ENCODE data around the gene KNSTRN. TPM values are rescaled to one million over a fixed set of nuclear protein-coding genes. Genes with fewer than 3 reads are reported as not detected.

KNSTRN gene
- total RNA-seq, 1 experiment from 2014 or later = 115 TPM

DNA sequence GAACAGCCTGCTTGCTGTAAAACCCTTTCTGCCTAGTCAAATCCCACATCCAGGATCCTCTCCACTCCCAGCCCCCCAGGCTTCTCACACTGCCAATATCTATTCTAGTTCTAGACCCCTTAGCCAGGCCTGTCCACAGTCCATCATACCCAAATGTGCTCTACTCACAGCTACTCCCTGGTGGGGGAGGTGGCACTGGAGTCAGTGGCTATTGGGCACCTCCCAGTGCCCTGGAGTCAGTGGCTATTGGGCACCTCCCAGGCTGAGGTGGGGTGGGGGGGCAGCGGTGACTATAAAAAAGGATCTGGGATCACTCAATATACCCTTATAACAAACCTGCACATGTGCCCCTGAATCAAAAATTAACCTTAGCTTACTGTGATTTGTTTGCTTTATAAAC lies 25.3 kb upstream of the KNSTRN start:
- ChIA-PET CTCF (interaction anchor here (2.3 kb wide), 1 partner anchor 13 kb away, joined by 9 read pairs; no protein-coding TSS in a partner anchor), POLR2A (ENCODE audit: low non-redundant PET) (interaction anchor here (0.6 kb wide), 1 partner anchor 47 kb away, joined by 6 read pairs; no protein-coding TSS in a partner anchor)
- BruUV-seq (replicated peaks) = no TSS peak
- no peaks in the 10 kb centered on the region for H3K36me3 ChIP-seq (ENCODE audit: insufficient read depth, low read length, poor library complexity, severe bottlenecking)
- H3K27ac ChIP-seq (ENCODE audit: low read depth, low read length, poor library complexity, severe bottlenecking) = no peak overlapping the region
- TF ChIP-seq EZH2 (IDR thresholded peaks at IDR 0.05; ENCODE audit: borderline replicate concordance, low read depth, low read length, poor library complexity, severe bottlenecking) = no peak
- TF ChIP-seq, protein P1, sequence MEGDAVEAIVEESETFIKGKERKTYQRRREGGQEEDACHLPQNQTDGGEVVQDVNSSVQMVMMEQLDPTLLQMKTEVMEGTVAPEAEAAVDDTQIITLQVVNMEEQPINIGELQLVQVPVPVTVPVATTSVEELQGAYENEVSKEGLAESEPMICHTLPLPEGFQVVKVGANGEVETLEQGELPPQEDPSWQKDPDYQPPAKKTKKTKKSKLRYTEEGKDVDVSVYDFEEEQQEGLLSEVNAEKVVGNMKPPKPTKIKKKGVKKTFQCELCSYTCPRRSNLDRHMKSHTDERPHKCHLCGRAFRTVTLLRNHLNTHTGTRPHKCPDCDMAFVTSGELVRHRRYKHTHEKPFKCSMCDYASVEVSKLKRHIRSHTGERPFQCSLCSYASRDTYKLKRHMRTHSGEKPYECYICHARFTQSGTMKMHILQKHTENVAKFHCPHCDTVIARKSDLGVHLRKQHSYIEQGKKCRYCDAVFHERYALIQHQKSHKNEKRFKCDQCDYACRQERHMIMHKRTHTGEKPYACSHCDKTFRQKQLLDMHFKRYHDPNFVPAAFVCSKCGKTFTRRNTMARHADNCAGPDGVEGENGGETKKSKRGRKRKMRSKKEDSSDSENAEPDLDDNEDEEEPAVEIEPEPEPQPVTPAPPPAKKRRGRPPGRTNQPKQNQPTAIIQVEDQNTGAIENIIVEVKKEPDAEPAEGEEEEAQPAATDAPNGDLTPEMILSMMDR (conservative IDR thresholded peaks at IDR 0.05; ENCODE audit: low read depth, low read length) = no peak
- H3K4me3 ChIP-seq (ENCODE audit: low read depth, low read length, poor library complexity, severe bottlenecking) = peak overlapping the region; percentile 53
- no peak for DNase-seq (ENCODE audit: low spot score)
- peaks cover 22% of the 10 kb centered on the region for H3K4me1 ChIP-seq (ENCODE audit: insufficient read depth, low read length, poor library complexity, severe bottlenecking)
- no peaks in the 10 kb centered on the region for H3K9me3 ChIP-seq (ENCODE audit: low read depth, low read length, poor library complexity, severe bottlenecking)
- no peaks in the 10 kb centered on the region for H3K27me3 ChIP-seq (replicated peaks; ENCODE audit: insufficient read depth, low read depth, low read length, poor library complexity)
- intact Hi-C loops (cut with micrococcal nuclease; ENCODE audit: unreplicated experiment) = no loop called here

DNA sequence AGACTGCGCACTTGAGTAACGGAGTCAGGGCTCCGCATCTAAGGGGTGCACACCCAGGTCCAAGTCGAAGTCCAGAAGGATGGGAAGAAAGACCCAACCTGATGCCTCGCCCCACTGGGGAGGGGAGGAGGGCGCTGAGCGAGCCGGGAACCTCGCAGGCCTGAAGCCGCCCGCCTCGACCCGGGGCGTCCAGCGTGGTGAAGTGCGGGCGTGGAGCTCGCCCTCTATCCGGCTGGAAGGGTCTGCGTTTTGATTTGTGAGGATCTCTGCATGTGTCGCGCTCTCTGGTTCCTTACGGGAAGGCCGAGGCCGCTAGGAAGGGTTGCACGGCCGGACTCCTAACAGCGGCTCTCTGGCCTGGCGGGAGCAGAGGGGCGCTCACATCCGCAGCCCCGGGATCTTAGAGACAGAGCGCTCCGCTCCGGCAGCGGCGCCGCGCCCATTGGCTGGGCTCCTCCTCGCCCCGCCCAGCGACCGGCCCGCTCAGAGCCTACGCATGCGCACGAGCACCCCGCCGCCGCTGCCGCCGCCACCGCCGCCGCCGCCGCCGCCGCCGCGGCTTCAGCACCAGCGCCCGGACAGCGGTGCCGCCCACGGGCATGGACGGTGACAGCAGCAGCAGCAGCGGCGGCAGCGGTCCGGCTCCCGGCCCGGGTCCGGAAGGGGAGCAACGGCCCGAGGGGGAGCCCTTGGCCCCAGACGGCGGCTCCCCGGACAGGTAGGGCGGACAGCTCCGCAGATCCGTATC lies 24.6 kb upstream of the KNSTRN start, which contains the start of gene DISP2:
Gene DISP2, plus strand, starts transcription at position 497 of the 748 bp plus-strand sequence. Its CDS starts 103 bp downstream, at position 600.
- Histone ChIP-seq H3K27me3 (replicated peaks; ENCODE audit: insufficient read depth, low read depth, low read length, poor library complexity) (no peaks in the 10 kb centered on the region), H3K4me1 (ENCODE audit: insufficient read depth, low read length, poor library complexity, severe bottlenecking) (peaks cover 22% of the 10 kb centered on the region), H3K4me3 (ENCODE audit: low read depth, low read length, poor library complexity, severe bottlenecking) (peak within 1 kb of the TSS; percentile 53), H3K27ac (ENCODE audit: low read depth, low read length, poor library complexity, severe bottlenecking) (no peak within 1 kb of the TSS), H3K9me3 (ENCODE audit: low read depth, low read length, poor library complexity, severe bottlenecking) (no peaks in the 10 kb centered on the region), H3K36me3 (ENCODE audit: insufficient read depth, low read length, poor library complexity, severe bottlenecking) (no peaks in the 10 kb centered on the region)
- no TSS peak for BruUV-seq (replicated peaks)
- DNase-seq (ENCODE audit: low spot score) = peak; percentile 87
- CTCF ChIA-PET = interaction anchor here (2.3 kb wide), 1 partner anchor 13 kb away, joined by 9 read pairs; no protein-coding TSS in a partner anchor
- POLR2A ChIA-PET (ENCODE audit: low non-redundant PET) = interaction anchor here (0.6 kb wide), 1 partner anchor 47 kb away, joined by 6 read pairs; no protein-coding TSS in a partner anchor
- TF ChIP-seq EZH2 (IDR thresholded peaks at IDR 0.05; ENCODE audit: borderline replicate concordance, low read depth, low read length, poor library complexity, severe bottlenecking) = no peak
- TF ChIP-seq, protein P1 (conservative IDR thresholded peaks at IDR 0.05; ENCODE audit: low read depth, low read length) = no peak
- intact Hi-C loops (cut with micrococcal nuclease; ENCODE audit: unreplicated experiment) = no loop called here

DNA sequence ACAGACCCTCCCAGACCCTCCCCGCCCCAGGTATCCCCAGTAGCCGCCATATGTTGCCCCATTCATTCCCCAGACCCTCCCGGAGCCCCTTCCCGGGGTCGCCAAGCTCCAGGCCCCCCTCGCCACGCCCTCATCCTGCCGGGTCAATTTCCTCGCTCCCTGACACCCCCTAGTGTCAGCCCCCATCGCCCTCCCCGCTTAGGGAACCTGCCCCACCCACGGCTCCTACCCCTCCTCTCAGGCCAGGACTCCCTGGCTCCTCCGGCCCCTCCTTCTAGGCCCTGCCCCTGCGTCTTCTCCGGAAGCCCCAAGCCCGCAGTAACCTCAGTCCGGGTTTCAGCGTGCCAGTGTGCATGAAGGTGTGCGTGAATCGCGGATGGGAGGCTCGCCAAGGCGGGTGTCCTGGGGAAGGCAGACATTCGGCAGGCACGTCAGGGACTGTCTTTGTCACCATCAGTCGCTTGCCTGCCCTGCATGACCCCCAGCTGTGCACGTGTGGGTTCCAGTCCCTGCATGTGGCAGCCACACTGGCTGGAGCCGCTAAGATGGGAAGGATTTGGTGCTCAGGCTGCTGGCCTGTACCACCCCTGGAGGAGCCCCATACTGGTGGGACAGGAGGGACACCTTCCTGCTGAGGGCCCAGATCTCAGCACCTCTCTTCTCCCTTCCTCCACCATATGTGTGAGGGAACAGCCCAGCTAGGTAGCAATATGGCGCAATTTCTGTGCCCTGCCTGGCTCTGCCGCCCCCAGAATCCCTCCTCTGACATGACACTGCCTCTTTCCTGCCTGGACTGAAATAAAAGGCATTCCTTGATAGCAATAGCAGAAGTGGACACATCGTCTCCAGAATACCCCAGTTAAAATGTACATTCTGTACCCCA lies 23.8 kb upstream of the KNSTRN start:
- Histone ChIP-seq H3K27ac (ENCODE audit: low read depth, low read length, poor library complexity, severe bottlenecking) (no peak overlapping the region), H3K4me3 (ENCODE audit: low read depth, low read length, poor library complexity, severe bottlenecking) (peak overlapping the region; percentile 53), H3K9me3 (ENCODE audit: low read depth, low read length, poor library complexity, severe bottlenecking) (no peaks in the 10 kb centered on the region), H3K36me3 (ENCODE audit: insufficient read depth, low read length, poor library complexity, severe bottlenecking) (no peaks in the 10 kb centered on the region), H3K4me1 (ENCODE audit: insufficient read depth, low read length, poor library complexity, severe bottlenecking) (peaks cover 22% of the 10 kb centered on the region), H3K27me3 (replicated peaks; ENCODE audit: insufficient read depth, low read depth, low read length, poor library complexity) (no peaks in the 10 kb centered on the region)
- CTCF ChIA-PET = interaction anchor here (2.3 kb wide), 1 partner anchor 14 kb away, joined by 9 read pairs; no protein-coding TSS in a partner anchor
- intact Hi-C loops (cut with micrococcal nuclease; ENCODE audit: unreplicated experiment) = no loop called here
- TF ChIP-seq, protein P1 (conservative IDR thresholded peaks at IDR 0.05; ENCODE audit: low read depth, low read length) = 0 out of 2 replicates have a peak, but pooled peaks have one; percentile 20
- TF ChIP-seq EZH2 (IDR thresholded peaks at IDR 0.05; ENCODE audit: borderline replicate concordance, low read depth, low read length, poor library complexity, severe bottlenecking) = no peak
- no peak for DNase-seq (ENCODE audit: low spot score)
- POLR2A ChIA-PET (ENCODE audit: low non-redundant PET) = no interaction called here
- BruUV-seq (replicated peaks) = no TSS peak
